GM18507 (cell line): ENCODE results near the gene PHAF1.

ENCODE experiments used
- DNase-seq: peaks from one replicate; pipeline ENCODE4 v3.0.0; 2011; ENCODE audit warnings: low read depth; ENCODE audit not compliant: insufficient read length; ENCODE audit errors: extremely low spot score
- FAIRE-seq: peaks from 2 replicates; lab custom pipeline; 2011; peaks lifted over from hg19 to GRCh38; lab: Jason Lieb, UNC

Gene PHAF1

GRCh38 chr16:67157892-67158635 is 48.3 kb downstream of the PHAF1 start:
- DNase-seq = no peak
- FAIRE-seq = peak; percentile 12

DNA sequence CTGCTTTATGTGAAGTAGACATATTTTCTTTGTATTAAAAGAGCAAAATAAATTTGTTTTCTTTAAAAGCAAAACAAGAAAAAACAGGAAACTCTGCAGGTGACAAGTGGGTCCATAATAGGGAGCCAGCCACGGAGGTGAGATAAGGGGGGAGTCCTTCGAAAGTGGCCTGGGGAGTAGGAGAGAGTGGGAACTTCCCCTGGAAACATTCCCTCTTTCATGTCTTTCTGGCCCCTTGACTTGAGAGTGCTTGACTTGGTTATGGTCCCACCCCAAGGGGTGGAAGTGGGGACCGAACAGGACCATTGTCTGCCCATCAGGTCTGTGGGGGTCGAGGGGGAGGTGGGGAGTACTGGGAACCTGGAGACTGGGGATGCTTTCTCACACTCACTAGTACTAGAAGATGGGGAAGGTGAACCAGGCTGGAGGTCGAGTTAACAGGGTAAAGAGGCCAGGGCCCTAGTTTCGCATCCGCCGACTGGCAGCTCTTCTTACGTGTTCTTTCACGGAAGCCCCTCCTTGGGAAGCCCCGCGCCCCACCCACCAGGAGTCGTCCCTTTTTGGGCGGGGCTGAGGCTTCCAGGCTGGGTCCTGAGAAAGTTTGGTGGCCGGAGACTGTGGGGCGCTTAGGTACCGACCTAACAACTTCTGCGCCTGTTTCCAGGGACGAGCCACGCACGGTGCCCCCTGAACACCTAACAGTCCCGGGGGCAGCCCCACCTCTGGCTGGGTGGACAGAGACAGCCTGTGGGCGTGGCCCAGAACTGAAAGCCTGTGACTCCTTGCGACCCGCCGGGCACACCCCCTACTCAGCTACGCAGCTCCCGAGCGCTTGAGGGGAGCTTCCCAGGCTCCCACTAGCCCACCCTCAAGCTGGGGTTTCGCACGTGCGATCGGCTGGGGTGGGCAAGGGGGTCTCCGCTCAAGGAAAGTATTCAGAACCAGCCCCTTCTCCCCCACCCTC is 49.2 kb downstream of the PHAF1 start:
- DNase-seq (peak; percentile 56), FAIRE-seq (peak; percentile 95)

- no peak for DNase-seq
- FAIRE-seq = no peak
Observed at GRCh38 chr16:67161595-67162058, 51.9 kb downstream of the PHAF1 start.

- no peak for DNase-seq
- FAIRE-seq = no peak
Observed at GRCh38 chr16:67162506-67163163, 52.9 kb downstream of the PHAF1 start.

GRCh38 chr16:67163164-67163998 is 53.6 kb downstream of the PHAF1 start:
- no peak for DNase-seq
- FAIRE-seq = no peak

DNA sequence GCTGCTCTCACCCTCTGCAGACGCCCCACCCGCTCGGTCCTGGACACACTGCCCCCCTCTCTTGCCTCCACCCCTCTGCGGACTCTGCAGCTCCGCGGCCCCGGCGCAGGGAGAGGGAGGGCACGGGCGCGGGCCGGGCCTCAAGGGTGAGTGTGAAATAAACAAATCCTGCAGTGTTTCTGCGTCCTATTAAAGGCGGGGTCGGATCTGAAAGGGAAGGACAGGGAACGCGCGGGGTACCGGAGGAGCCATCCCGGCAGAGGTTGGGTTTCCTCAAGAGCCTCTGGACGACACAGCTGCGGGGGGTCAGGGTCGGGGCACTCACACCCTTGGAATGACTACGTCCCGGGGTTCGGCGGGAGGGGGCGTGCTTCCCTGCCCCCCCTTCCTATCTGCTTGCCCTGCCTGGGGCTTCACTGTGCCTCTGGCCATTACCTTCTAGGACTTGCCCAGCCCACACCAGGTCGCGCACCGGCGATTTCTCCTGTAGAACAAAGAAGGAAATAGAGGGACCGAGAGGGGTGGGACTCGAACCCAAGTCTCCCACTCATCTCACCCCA is 54.3 kb downstream of the PHAF1 start:
- DNase-seq (no peak), FAIRE-seq (no peak)

DNA sequence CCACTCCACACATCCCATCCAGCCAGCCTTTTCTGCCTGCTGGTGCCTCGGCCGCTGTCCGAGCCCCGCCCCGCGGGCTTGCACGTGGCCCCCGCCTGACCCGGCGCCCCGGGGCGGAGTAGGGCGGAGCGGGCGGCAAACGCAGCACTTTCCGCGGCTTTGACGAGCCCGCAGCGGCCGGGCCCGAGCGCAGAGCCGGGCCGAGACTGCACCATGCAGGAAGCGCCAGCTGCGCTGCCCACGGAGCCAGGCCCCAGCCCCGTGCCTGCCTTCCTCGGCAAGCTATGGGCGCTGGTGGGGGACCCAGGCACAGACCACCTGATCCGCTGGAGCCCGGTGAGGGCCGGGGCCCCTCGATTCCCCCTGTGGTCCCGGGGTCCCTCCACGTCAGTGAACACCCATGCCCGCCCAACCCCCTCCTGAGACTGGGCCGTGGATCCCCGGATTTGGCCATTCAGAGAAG is 54.9 kb downstream of the PHAF1 start, which contains the start of gene HSF4:
Gene HSF4 (plus strand): TSS at position 147 of the 463 bp plus-strand sequence. CDS start 67 bp downstream, at position 214.
- DNase-seq = no peak

GRCh38 chr16:67165121-67166078 is 55.7 kb downstream of the PHAF1 start:
- no peak for FAIRE-seq

More for the DNA sequence above, 54.9 kb downstream of the PHAF1 start, which contains the start of gene HSF4:
- no peak for FAIRE-seq

GRCh38 chr16:67166110-67166547 is 56.4 kb downstream of the PHAF1 start:
- DNase-seq (no peak), FAIRE-seq (no peak)

More at GRCh38 chr16:67165121-67166078, 55.7 kb downstream of the PHAF1 start:
- no peak for DNase-seq

GRCh38 chr16:67166598-67167168 is 56.9 kb downstream of the PHAF1 start:
- DNase-seq (no peak), FAIRE-seq (no peak)

GRCh38 chr16:67167588-67167987 is 57.8 kb downstream of the PHAF1 start:
- no peak for DNase-seq

GRCh38 chr16:67169011-67169451 is 59.3 kb downstream of the PHAF1 start:
- DNase-seq = no peak
- no peak for FAIRE-seq

More at GRCh38 chr16:67167588-67167987, 57.8 kb downstream of the PHAF1 start:
- FAIRE-seq = no peak

DNA sequence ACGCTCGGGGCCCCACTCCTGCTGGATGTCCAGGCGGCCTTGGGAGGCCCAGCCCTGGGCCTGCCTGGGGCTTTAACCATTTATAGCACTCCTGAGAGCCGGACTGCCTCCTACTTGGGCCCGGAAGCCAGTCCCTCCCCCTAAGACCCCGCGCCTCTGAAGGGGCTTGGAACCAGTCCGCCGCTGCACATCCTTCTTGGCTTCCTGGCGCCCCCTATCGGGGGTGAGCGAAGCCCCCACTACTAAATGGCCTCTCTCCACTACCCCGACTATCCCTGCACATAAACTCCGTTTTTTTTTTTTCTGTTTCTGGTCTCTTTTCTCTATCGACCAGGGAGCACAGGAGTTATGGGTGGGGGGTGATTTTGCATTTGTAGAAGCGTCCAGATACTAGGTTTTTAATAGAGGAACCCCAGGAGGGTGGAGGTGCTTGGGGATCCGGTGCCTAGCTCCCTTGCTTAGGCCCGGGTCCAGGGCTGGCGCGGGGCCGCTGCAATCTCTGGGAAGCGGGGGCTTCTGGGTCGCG is 60.0 kb downstream of the PHAF1 start:
- DNase-seq = no peak
- no peak for FAIRE-seq

DNA sequence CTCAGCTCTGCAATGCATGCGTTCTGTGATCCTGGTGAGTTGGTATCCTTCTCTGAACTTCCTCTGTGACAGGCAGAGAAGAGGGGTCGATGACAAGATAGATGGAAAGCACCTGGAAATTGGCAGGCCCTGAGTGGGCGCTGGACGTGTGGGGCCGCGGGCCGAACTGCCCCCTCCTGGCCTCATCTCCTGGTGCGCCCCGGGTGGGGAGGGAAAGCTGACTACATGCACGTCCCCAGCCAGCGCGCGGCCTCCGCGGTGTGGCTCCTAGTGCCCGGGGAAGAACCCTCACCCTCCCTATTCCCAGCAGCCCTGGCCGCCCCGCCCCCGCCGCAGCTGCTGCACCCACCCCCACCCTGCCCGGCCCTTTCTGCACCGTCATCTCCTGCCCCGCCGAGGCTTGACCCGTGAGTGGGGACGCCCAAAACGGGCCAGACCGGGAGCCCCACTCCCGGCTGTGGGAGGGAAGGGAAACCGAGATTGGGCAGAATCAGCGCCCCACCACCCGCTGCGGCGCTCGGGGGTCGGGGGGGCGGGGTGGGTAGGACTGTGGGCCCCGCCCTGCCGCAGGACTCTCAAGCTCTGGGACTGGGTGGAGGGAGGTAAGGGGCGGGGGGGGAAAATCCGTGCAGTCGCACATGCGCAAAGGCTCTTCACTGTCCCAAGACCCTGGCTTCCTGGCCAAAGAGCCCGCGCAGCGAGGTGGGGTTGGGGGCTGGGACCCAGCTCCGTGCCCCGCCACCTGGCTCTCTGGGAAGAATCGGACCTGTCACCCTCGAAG is 60.6 kb downstream of the PHAF1 start, which contains the start of gene NOL3:
Gene NOL3 (plus strand): TSS at position 371 of the 781 bp plus-strand sequence.
- DNase-seq (no peak), FAIRE-seq (peak; percentile 26)

DNA sequence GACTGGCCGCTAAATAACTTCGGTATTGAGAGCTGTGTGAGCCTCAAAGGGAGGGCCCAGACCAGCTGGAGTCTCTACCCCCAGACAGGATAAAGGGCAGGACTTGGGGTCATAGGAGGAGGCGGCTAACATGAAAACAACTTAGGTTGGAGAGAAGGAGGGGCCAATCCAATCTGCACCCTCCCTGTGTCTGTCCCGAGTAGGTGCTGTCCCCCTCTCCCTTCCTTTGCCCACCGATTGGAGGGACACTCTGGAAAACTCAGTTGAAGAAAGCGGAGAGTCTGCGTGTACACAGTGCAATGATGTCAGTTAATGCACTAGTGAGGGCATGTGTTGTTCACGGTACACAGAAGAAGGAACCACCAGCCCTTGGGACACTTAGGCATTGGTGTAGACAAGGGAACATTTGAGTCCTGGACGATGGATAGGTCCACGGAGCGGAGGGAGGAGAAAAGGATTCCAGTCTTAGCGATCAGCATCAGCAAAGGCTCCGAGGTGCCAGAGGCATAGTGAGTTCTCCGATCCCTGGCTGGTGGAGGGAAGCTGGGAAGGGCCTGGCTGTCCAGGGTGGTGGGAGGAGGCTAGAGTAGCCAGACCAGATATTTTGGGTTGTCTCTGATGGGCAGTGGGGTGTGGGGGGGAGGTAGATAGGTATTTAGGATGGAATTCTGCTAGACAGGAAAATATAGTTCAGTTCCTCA is 61.4 kb downstream of the PHAF1 start:
- FAIRE-seq (no peak), DNase-seq (no peak)
